Measurements from ENCODE around the gene GTF2H2.
"Not testable (repeated sequence)": the region's sequence is repeated elsewhere in the genome, so short reads cannot be mapped to it uniquely, and the experiment has no call there.

GTF2H2 gene

DNA sequence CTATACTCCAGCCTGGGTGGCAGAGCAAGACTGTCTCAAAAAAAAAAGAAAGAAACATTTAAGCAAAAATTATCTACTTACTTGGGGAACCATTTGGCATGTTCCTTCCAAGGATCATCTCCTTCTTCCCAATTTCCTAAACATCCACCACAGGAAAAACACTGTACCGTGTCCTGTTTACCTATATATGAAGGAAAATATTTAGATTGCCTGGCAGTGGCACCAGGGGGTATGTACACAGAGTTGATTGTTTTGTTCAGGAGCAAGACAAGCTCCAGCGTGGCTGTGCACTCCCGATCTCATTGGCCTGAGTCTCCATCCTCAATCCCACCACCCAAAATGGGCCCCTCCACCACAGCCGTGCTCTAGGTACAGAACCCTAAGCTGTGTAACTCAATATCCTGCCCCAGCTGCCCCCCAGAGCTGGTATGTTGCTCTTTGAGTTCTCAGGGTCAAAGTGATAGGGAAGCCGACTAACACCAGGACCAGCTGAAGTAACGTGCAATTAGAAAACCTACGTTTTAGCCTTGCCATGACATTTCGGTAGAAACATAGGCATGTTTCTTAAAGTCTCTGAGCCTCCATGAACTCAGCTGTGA lies 56.2 kb downstream of the GTF2H2 start:
- DNase-seq = no peak

- DNase-seq = not testable (repeated sequence)
Observed at GRCh38 chr5:71006983-71007382, 60.5 kb downstream of the GTF2H2 start.
